HFFc6 (cell line): ENCODE measurements around the gene NEUROD4. TPM values are rescaled to one million over a fixed set of nuclear protein-coding genes. Genes with fewer than 3 reads are reported as not detected.

Experiments used
- DNase-seq: peaks from one replicate; pipeline ENCODE4 v3.0.0-alpha.2; 2018
- H3K27ac Mint-ChIP-seq: 2 replicates; pipeline ENCODE4 v1.8.0; 2020; ENCODE audit warnings: mild to moderate bottlenecking, mixed read lengths
- H3K27me3 Mint-ChIP-seq: 2 replicates; pipeline ENCODE4 v1.8.0; 2021; ENCODE audit warnings: mild to moderate bottlenecking, moderate library complexity, mixed read lengths; ENCODE audit not compliant: insufficient read depth
- H3K36me3 Mint-ChIP-seq: 2 replicates; pipeline ENCODE4 v1.8.0; 2021; ENCODE audit warnings: low read depth, mixed read lengths
- H3K4me1 Mint-ChIP-seq: 2 replicates; pipeline ENCODE4 v1.8.0; 2020; ENCODE audit warnings: low read depth, mixed read lengths
- H3K4me3 Mint-ChIP-seq: 2 replicates; pipeline ENCODE4 v1.8.0; 2020; ENCODE audit warnings: mild to moderate bottlenecking, moderate library complexity, mixed read lengths
- H3K9me3 Mint-ChIP-seq: 2 replicates; pipeline ENCODE4 v1.8.0; 2020; ENCODE audit warnings: mild to moderate bottlenecking, mixed read lengths
- total RNA-seq, 6 experiments: library from RNA; stranded (reverse); fragmentation: NEBNext Ultra II Directional; extraction: Animal tissue kit (Norgen Biotek cat#: 25700); gene quantifications; 2 replicates in 1 of 6; 3 replicates in 5 of 6; pipeline ENCODE4 v1.2.3, GENCODE V29; 2021
- TF ChIP-seq, protein P1 (sequence below): fragments of 200-600 bp; sonication (generic); IDR thresholded peaks from 2 replicates; pipeline ENCODE4 v1.5.0; 2021; ENCODE audit warnings: antibody characterized with exemption, mild to moderate bottlenecking

Gene NEUROD4
- total RNA-seq, 6 experiments from 2014 or later, result not detected

DNA sequence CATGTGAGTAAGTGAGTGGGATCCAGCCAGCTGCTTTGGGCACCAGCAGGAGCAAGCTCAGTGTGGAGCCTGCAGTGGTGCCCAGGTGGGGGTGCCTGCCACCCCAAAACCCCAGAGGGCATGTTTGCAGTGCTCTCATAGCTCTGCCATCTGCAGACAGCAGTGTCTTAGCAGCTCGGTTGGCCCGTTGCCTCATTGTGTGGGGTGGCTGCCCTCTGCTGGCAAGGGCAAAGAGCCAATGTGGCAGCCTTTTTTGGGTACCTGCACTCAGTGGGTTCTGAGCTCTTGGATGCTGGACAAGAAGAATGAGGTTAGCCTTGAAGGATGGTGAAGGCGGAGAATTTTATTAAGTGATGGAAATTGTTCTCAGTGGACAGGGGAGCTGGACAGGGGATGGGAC, 52.3 kb downstream of the NEUROD4 start:
- H3K36me3 Mint-ChIP-seq, result no peaks in the 10 kb centered on the region
- no peaks in the 10 kb centered on the region for H3K4me1 Mint-ChIP-seq
- no peak overlapping the region for H3K4me3 Mint-ChIP-seq
- H3K9me3 Mint-ChIP-seq, result no peaks in the 10 kb centered on the region
- TF ChIP-seq, protein P1, sequence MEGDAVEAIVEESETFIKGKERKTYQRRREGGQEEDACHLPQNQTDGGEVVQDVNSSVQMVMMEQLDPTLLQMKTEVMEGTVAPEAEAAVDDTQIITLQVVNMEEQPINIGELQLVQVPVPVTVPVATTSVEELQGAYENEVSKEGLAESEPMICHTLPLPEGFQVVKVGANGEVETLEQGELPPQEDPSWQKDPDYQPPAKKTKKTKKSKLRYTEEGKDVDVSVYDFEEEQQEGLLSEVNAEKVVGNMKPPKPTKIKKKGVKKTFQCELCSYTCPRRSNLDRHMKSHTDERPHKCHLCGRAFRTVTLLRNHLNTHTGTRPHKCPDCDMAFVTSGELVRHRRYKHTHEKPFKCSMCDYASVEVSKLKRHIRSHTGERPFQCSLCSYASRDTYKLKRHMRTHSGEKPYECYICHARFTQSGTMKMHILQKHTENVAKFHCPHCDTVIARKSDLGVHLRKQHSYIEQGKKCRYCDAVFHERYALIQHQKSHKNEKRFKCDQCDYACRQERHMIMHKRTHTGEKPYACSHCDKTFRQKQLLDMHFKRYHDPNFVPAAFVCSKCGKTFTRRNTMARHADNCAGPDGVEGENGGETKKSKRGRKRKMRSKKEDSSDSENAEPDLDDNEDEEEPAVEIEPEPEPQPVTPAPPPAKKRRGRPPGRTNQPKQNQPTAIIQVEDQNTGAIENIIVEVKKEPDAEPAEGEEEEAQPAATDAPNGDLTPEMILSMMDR, result peak; percentile 68; the same call in 1 of the 2 replicates
- peaks cover 5% of the 10 kb centered on the region; the same call in 1 of the 2 replicates for H3K27me3 Mint-ChIP-seq
- H3K27ac Mint-ChIP-seq, result no peak overlapping the region
- DNase-seq, result peak; percentile 33

DNA sequence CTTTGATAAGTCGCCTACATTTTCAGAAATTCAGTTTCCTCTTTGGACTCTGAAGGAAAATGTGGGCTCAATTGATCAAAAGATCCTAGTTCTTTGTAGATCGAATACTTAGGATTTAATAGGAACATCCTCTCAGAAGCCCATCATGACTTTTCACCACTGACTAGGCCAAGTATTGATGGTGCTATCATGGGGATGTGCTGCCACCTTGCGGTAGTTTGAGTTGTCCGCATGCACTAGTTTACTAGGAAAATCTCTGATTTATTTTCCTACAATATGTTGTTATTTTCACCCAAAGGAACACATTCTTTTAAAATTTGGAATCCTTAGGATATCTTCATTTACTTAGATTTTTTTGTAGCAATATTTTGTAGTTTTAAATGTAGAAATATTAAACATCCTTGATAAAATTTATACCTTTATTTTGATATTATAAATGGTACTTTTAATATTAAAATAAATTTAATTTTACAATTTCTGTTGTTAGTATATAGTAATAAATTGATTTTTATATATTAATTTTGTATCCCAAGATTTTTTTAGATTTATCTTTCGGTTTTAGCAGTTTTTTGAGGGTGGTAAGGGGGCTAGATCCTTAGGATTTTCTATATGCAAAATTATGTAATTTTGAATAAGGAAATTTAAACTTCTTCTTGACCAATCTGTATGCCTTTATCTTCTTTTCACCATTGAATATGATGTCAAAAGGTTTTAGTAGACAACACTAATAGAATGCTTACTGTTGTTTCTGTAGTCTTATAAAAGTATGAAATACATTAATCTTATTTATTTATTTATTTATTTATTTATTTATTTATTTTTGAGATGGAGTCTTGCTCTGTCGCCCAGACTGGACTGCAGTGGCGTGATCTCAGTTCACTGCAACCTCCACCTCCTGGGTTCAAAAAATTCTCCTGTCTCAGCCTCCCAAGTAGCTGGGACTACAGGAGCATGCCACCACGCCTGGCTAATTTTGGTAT, 53.6 kb downstream of the NEUROD4 start:
- Mint-ChIP-seq H3K4me1 (no peaks in the 10 kb centered on the region), H3K36me3 (no peaks in the 10 kb centered on the region), H3K27me3 (peaks cover 3% of the 10 kb centered on the region; the same call in 1 of the 2 replicates), H3K4me3 (no peak overlapping the region), H3K27ac (no peak overlapping the region), H3K9me3 (no peaks in the 10 kb centered on the region)
- peak; percentile 60 for DNase-seq
- TF ChIP-seq, protein P1, result peak; percentile 95

DNA sequence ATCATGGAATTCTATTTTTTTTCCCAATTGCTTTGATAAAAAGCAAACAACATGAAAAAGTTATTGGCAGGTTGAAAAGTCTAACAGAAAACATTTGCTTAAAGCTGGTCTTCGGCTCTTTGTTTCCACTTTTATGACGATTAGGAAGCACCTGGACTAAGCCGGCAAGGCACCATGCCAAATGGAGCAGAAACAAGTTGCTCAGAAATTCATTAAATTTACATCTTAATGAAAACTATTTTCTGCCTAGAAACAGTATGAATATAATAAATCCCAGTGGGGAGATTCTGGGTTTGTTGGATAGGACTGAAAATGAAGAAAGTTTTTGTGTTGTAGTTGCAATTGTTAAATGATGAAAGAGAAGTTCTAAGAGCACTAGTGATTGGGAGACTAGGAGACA, 55.0 kb downstream of the NEUROD4 start:
- H3K27ac Mint-ChIP-seq, result no peak overlapping the region
- no peaks in the 10 kb centered on the region for H3K9me3 Mint-ChIP-seq
- TF ChIP-seq, protein P1, result no peak
- DNase-seq, result no peak
- H3K27me3 Mint-ChIP-seq, result peaks cover 3% of the 10 kb centered on the region; the same call in 1 of the 2 replicates
- H3K4me1 Mint-ChIP-seq, result no peaks in the 10 kb centered on the region
- H3K36me3 Mint-ChIP-seq, result no peaks in the 10 kb centered on the region
- no peak overlapping the region for H3K4me3 Mint-ChIP-seq

Other genes with a start within 250 kb of the NEUROD4 start
- gene MUCL1, start 165.5 kb upstream of the NEUROD4 start, total RNA-seq, result not detected
- gene TESPA1, start 35.2 kb upstream of the NEUROD4 start, total RNA-seq, result not detected
- not detected for gene OR9K2, start 106.4 kb downstream of the NEUROD4 start, total RNA-seq
- not detected for gene OR10A7, start 201.1 kb downstream of the NEUROD4 start, total RNA-seq
- not detected for gene OR6C74, start 224.6 kb downstream of the NEUROD4 start, total RNA-seq